AG10803 (cell line): ENCODE data around the gene NOSTRIN.

Experiments
- DNase-seq: peaks from one replicate; pipeline ENCODE4 v3.0.0; 2010; ENCODE audit warnings: low read depth
- H3K4me3 ChIP-seq: 2 replicates; pipeline ENCODE4 v1.5.1; 2011; ENCODE audit warnings: mild to moderate bottlenecking, low read length, control low read depth
- CTCF ChIP-seq: conservative IDR thresholded peaks from 2 replicates; pipeline ENCODE4 v1.5.1; 2011; ENCODE audit warnings: mild to moderate bottlenecking, low read length, control low read depth, inconsistent platforms

NOSTRIN gene

GRCh38 chr2:168912466-168912865 is 110.0 kb downstream of the NOSTRIN start:
- H3K4me3 ChIP-seq = peak overlapping the region; percentile 42
- DNase-seq = no peak
- TF ChIP-seq CTCF = no peak

GRCh38 chr2:168912901-168913369 is 110.5 kb downstream of the NOSTRIN start:
- peak overlapping the region; percentile 42 for H3K4me3 ChIP-seq
- TF ChIP-seq CTCF = no peak
- DNase-seq = peak; percentile 9

- H3K4me3 ChIP-seq = no peak overlapping the region
- TF ChIP-seq CTCF = no peak
- DNase-seq = no peak
These were observed 111.1 kb downstream of the NOSTRIN start for GRCh38 chr2:168913495-168913894.
